Hematopoietic multipotent progenitor cell treated with erythropoietin and hydrocortisone succinate and interleukin-3 and kit ligand, for 17 days (in vitro differentiated cells): Measurements from ENCODE around the gene CYP11A1.

Experiments used
- DNase-seq: peaks from one replicate; pipeline ENCODE4 v3.0.0-alpha.2; 2015; ENCODE audit warnings: low spot score

Gene CYP11A1

DNA sequence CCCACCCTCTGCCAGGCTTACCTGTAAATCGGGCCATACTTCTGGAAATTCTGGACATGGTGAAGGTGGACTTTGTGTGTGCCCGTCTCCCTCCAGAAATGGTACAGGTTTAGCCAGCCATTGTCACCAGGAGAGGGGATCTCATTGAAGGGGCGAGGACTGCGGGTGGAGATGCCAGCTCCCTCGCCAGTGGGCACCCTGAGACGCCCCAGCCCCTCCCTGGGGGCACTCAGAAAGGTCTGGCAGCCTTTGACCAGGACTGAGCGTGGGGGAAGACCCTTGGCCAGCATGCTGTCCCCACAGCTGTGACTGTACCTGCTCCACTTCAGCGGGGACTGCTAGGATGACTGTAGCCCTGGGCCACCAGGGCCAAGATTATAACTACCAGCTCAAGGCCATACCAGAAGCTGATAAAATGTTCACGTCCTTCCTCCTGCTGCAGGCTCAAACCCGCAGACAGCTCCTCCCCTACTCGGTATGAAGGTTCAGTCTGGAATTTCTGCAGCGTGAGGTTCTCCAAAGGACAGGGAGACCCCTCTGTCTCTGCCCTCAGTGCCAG lies at the start of gene CYP11A1:
TSS of gene CYP11A1 (minus strand) at position 351 of the 559 bp plus-strand sequence. CDS start at position 290, 61 bp downstream.
- DNase-seq: no peak

DNA sequence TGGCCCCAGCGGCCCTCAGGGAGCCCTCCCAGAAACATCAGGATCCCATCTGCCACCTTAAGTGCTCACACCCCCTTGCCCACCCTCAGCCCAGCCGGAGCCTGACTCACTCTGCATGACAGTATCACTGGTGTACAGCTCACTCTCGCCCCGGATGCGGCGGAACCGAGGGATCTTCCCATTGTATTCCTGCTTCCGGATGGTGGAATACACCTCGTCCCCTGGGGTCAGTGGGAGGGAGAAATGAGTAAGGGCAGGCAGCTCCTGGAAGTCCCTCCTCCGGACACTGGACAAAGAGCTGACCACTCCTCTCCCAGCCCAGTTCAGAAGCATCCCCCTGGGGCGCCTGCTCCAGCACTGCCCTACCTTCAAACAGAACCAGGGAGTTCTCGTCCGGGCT lies 49.8 kb upstream of the CYP11A1 start:
- no peak for DNase-seq

DNA sequence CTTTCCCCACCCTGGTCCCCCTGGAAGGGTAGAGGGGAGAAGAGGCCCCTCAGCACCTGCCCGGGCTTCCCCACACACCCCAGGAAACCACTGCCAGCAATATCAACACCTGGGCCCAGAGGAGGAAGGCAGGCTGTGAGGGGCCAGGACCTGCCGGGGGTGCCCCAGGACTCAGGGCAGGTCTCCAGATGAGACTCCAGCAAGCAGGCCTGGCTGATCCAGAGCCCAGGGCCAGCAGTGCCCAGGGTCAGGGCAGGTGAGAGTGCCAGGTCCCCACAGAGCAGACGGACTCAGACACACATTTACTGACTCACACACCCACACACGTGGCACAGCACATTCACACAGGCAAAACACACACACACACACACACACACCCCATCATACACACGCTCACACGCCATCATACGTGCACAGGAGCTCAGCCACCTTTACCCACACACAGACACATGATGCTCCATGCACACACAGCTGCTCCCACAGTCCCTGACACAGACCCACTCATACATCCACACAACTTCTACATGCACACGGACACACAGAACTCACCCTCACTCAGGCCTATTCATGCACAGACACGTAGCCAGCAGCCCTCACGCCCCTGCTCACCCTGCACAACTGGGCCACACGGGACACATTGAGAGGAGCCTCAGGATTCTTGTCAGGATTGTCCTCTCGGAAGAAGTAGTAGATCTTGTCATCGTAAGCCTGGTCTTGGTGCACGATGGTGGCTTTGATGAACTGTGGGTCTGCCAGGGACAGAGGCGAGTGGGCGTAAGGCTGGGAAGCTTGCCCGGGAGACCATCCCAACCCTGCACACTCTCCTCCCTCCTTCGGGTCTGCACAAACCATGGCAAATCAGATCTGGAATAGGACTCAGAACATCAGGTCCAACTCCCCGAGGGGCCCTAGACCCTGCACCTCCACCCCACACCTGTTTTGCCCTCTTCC lies 48.8 kb upstream of the CYP11A1 start:
- DNase-seq: no peak

DNA sequence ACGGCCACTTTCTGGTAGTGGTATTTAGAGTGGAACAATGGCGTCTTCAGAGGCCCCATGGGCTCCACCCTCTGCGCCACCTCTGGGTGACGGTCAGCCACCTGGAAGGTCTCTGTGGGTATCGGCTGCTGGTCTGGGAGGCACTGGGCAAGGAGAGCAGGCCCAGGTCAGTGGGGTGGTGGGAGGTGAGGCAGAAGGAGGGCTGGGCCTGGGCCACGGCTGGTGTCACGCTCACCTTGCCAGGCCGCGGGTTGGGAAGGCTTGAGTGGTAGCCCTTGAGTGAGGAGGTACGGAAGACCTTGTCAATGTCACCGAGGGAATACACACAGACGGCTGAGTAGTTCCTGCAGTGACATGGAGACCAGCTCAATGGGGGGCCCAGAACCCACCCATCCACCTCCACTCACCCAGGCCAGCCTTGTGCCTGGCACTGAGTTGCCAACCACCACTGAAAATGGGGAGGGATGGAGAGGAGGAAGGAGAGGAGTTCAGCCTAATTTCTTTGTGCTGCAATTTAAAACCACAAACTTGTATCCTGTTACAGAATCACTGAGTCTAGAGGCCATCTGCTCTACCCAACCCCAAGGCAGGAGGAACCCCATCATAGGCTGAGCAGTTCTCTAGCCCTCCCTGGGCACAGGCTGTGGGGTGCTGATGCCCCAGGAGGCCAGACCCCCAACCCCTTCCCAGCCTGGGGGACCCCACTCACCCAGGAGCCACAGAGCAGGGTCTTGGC lies 47.3 kb upstream of the CYP11A1 start:
- DNase-seq: no peak

DNA sequence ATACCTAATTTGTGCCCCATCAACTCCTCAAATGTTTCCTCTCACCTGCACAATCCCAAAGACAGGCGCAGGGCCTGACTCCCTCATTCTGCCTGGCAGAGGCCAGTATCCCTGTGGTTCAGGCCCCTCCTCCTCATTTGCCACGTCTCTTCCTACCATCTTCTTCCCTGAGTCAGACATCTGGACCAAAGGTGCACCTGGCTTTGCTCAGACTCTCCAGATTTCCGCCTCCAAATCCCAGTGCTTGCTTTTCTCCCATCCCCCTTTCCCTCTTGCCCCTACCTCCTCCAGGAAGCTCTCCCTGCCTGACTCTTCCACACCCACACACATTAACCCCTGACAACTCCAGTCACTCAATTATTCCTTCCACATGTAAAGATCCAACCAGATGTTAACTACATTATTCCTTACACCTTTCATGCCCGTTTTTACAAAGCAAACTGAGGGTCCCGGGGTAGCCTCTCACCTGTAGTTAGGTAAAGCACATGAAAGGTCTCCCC lies 46.7 kb upstream of the CYP11A1 start:
- no peak for DNase-seq

DNA sequence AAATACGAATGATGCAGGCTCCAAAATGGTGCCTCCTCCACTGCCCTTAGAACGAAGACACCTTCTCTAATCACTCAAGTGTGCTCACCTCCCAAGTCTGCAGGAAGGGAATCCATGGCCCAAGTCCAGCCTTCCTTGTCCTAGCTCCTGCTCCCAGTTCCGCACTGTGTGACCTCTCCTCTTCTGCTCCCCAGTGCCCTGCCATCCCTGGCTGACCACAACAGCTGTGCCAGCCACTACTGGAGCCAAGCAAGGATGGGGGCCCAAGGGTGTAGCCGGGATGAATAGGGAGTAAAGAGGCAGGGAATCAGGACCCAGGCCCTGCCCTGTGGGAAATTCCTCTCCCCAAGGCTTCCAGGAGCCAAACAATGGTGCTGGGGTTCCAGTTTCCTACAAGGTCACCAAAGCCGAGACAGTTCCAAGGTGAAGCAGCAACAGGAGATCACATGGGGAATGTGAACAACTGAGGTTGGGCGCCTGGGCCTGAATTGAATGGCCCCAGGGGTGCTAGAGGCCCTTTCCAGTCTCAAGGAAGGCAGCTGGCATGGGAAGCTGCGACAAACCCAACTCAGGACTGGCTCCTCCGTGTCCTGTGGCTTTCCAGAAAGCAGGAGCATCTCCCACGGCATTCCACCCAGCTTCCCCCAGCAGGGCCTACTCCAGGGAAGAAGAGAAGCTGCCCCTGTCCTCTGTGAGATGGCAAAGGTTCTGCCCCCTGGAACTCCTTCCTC lies 46.1 kb upstream of the CYP11A1 start:
- DNase-seq: no peak

DNA sequence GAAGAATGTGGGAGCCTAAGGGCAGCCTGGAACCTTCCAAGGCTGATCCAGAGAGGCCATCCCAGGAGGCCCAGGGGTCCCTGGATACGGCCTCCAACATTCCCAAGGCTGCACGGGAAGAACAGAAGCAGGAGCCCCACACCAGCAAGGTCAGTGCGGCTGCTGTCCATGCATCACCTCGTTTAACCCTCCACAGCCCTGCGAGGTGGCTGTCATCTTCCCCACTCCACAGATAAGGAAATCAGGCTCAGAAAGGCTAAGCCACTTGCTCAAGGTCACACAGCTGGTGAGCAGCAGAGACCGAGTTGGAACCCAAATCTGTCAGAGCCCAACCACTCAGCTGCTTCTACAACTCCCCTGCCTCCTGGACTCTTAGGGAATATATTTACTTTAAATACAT lies 44.7 kb upstream of the CYP11A1 start:
- DNase-seq: no peak

DNA sequence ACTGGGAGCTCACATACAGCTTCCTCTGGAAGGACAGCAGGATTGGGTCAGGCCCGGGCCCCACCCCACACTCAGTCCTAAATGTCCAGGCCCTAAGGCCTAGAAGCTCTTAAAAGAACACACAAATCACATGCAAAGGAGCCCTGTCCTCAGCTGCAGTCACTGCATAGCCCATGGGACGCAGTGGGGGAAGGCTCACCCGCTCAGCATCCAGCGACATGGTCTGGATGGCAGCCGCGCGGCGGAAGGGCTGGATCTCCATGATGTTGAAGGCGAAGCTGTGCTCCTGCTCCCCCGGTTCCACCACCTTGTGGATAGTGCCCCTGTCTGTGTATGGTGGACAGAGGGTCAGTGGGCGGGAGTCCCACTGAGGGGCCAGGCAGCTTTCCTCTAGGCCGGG lies 44.2 kb upstream of the CYP11A1 start:
- no peak for DNase-seq

DNA sequence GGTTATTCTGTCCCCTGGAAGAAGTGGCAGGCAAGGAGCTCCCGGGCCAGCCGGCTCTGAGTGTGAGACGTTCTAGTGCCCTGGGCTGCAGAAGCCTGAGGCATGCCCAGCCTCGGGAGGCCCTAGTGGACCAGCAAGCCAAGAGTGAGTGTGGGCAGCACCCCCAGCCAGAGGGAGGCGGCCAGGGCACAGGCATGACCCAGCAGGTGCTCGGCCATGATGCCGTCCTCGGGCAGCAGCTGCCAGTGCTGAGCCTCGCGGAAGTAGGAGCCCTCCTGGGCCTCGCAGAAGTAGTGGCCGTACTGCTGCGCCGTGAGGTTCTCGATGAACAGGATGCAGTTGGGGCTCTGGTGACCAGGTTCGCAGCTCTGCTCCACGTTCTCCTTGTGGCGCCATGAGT lies 43.1 kb upstream of the CYP11A1 start:
- no peak for DNase-seq

DNA sequence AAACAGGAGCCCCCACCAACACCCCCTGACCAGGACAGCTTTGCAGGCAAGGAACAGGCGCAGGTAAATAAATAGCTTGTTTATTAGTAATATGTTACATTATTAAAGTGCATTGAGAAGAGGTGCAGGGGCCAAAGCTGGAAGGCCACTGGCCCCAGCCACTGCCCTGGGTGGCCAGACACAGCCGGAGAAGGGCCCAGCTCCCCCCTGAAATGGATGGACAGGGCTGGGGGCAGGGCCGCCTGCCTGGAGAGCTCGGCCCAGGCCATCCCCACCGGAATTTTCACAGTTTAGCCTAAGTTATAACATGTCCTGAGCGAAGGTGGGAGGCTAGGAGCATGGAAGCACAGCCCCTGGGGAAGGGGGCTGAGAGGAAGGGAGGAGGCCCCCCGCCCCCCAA lies 41.8 kb upstream of the CYP11A1 start:
- no peak for DNase-seq

DNA sequence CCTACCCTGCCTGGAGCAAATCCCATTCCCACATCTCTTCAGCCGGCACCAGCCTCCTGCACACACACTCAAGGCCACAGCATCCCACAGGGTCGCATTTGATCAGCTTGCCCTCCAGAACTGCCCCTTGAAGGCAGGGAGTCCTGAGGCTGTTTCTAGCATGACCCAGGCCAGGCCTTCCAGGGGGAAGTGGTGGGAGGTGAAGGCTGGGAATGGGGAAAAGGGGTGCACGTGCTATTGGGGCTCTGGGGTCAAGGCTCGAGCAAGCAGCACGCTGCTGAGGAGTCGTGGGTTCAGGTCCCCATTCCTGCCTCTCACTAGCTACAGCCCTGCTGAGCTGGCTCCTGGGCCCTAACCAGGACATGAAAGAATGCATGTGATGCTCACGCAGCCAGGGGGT lies 41.4 kb upstream of the CYP11A1 start:
- no peak for DNase-seq

DNA sequence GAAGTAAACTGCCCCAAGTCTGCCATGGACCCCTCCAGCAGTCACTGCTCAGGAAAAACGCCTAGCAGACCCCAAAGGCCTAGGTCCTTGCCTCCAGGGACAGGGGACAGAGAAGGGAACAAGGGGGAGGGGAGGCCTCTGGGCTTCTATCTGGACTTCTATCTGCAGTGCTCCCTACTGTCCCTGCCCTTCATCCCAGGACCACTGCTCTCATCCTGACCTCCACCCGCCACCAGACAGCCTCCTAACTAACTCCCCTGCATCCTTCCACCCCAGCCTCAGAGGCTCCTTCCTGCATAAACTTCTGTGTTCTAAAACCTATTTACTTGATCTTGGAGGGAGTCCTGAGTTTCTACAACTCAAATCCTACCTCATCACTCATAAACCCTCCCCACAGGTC lies 40.9 kb upstream of the CYP11A1 start:
- DNase-seq: no peak

DNA sequence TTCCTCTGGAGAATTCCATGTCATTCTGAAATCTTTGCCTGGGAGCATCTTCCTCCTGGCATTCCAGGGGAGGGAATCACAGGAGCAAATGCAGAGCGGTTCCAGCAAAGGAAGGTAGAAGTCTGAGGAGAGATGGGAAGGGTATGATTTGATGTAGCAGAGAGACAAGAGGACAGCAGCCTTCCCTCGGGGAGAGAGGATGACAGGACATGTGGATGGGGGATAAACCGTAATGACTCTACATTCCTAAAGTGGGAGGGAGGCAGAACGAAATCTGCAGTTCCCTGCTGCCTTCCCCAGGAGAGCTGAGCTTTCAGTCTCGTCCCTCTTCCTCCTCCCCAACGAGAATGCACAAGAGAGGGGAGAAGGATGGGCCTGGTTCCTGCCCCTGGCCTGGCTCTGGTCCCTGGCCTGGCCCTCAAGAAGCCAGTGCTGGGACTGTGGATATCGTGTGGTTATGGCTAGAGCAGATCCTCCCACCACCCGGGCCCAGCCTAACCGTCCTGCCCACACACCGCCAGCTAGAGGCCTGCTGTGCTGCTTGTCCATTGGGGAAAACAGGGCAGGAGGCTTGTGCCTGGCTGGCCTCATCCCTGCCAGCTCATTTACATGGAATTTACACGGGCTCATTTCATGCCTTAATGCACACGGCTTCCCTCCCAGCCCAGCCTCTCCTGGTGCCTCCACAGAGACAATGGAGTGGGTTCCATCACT lies 39.7 kb upstream of the CYP11A1 start:
- DNase-seq: no peak

DNA sequence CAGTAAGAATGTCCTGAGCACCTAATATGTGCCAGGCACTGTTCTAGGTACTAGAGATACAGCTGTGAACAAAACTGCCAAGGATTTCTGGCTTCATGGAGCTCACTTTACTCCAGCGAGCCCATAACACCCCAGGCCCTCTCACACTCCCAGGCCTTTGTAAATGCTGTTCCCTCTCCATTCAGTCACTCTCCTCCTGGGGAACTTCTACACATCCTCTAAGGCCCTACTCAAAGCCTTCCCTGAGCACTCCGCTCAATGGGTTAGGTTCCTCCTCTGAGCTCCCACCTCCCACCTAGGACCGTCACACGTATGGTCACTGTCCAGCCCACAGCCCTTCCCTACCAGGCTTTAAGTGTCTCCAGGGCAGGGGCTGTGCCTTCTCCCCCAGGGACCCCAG lies 39.1 kb upstream of the CYP11A1 start:
- no peak for DNase-seq

DNA sequence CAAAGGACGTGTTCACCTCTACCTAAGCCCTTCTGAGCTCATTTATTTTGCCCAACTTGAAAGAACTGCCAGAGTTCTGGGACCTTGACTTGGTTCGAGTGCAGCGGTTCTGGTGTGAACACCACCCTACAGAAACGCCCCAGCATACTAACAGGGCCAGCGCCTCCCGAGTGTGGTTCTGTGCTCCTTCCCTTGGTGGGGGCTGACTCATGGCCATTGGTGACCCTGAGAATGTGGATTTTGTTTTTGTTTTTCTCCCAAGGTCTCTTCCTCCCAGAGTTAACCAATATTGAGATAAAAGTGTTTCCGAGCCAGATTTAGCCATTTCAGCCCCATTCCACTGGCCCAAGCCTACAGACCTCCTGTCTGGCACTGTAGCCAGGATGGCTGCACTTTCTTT lies 38.4 kb upstream of the CYP11A1 start:
- DNase-seq: no peak

DNA sequence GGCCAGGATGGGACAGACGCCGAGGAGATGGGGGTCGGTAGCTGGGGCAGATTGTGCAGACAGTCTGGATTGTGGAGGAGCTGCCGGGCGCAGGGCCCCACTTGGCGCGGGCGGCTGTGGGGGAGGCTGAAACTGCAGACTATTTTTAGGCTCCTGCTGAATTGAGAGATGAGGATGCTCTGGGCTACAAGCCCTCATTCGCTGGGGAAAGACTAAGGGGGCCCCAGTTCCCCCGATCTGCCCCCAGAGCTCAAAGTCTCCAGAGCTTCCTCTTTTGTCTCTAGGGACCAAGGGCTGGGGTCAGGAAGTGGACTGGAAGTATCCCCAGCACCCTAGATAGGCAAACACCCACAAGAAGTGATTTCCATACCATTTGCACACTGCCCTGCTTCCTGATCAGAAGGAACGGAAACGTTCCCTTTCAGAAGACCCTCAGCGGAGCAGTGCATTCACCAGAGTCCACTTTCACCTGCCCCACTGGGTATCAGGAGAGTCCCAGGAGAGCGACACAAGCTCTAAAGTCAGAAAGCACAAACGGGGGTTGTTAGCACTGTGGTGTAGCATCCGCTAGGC lies 36.6 kb upstream of the CYP11A1 start:
- DNase-seq: no peak

DNA sequence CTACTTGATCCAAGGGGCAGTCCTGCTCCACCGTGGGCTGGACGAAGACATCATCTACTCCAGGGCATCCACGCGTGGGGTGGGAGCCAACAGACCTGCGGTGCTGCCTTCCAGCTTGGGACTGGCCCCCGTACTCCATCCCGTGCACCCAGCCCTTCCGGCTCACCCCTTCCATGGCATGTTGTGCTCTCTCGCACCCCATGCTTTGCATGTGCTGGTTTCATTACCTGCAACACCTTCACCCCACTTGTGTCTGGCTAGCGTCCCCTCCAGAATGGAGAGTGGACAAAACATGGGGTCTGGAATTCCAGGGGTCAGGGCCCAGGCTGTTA lies 36.1 kb upstream of the CYP11A1 start:
- no peak for DNase-seq

DNA sequence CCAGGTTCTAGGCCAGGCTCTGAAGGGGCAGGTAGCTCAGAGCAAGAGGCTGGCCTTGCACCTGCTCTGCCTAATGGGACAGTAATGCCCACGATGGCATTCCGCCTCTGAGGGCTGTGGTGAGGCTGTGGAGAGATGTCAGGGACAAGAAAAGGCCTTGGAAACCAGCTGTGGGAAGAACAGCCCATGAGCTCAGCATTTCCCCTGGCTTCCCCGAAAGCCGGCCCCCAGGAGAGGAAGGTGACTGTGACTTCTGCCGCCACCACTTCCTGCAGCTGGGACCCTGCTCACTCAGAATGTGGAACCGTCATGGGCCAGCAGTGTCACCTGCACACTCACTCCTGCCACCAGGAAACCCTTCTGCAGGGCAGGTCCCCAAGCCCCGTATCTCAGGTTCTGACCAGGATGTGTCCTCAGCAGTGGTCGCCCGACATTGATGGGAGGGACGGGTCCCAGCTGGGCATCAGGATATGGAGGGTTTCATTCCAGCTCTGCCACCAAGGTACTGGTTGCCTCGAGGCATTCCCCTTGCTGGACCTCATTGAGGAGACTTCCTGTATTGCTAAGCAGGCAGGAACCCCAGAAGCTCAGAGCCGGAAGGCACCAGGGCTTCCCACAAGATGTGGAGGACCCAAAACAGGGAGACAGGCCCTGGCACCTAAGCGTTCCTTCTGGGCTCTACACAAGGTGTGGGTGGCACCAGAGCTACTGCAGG lies 35.6 kb upstream of the CYP11A1 start:
- DNase-seq: no peak

DNA sequence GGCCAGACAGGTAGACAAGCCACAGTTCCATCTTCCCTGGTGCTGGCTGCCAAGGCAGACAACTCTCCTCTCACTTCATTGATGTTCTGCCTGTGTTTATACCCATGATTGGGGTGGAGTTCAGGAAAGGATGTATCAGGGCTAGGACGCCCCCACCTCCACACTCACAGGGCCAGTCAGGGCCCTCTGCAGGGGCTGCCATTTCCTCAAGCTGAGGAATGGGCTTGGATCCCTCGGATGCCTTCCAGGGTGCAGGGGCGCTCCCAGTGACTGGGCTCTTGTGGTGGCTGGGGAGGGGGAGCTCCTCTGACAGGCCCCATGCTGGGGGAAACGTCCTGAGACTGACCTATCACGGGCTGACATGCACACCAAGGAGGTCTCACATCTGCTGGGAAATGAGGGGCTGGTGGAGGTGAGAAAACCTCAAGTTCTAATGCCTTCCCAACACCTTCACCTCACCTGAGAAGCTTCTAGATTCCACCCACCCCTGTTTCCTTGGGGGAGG lies 34.9 kb upstream of the CYP11A1 start:
- no peak for DNase-seq
